HG03196 (cell line): ENCODE measurements around the gene CHCT1.
"Not testable (repeated sequence)": the region's sequence is repeated elsewhere in the genome, so short reads cannot be mapped to it uniquely, and the experiment has no call there.

Source experiments
- ATAC-seq: cut with Tn5 transposase; IDR thresholded peaks from one replicate; pipeline ENCODE4 v1.9.1; 2021; ENCODE audit not compliant: unreplicated experiment

Gene CHCT1

GRCh38 chr17:60398227-60398959, 23.9 kb upstream of the CHCT1 start:
- peak; percentile 50 for ATAC-seq

GRCh38 chr17:60401819-60402218, 20.5 kb upstream of the CHCT1 start:
- ATAC-seq, result no peak

GRCh38 chr17:60403523-60403810, 18.8 kb upstream of the CHCT1 start:
- ATAC-seq, result no peak

DNA sequence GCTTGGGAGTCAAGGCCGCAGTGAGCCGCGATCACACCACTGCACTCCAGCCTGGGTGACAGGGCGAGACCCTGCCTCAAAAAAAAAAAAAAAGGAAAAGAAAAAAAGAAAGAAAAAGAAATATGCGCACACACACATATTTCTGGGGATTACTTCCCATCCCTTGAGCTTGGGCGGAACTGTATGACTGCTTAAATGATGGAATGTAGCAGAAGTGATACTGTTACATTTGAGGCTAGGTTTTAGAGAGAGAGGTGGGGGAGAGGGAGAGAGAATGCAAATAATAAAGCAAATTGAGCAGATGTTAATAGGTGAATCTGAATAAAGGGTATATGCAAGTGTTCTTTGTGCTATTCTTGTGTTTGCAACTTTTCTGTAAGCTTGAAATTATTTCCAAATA, 18.3 kb upstream of the CHCT1 start:
- no peak for ATAC-seq

DNA sequence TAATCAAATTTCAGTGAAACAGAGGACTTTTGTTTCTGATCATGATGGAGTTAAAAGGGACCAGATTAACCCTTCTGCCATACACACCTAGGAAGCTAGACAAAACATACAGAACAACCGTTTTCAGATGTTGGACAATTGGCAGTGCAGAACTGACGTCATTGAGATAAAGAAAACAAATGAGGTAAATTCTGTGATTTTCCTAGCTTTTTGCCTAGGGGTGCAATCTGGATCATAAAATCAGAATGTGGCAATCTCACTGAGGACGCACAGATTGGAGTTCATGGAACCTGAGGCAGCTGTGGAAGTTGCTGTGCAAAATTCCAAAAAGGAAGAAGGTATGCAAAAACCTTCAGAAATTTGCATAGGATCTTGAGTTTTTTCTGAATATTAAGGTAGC, 15.4 kb upstream of the CHCT1 start:
- no peak for ATAC-seq

GRCh38 chr17:60410001-60410400, 12.3 kb upstream of the CHCT1 start:
- no peak for ATAC-seq

DNA sequence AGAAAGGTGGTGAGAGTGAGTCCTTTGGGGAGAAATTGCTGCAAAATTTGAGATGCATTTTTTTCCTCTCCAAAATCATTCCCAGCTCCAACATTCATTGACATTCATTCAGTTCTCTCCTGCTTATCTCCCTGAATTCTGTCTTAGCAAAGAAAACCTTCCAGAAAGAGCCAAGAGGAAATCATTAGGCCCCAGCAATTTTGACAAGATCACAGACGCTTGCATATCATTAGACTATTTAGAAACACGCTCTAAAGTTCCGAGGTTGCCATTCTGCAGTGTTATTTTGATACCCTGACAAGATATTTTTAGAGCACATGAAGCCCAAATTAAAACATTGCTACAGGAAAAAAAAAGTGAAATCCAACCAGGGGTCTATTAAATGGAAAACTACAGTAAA, 9.6 kb upstream of the CHCT1 start:
- no peak for ATAC-seq

- ATAC-seq, result no peak
These were observed 7.1 kb upstream of the CHCT1 start for GRCh38 chr17:60415146-60415545.

DNA sequence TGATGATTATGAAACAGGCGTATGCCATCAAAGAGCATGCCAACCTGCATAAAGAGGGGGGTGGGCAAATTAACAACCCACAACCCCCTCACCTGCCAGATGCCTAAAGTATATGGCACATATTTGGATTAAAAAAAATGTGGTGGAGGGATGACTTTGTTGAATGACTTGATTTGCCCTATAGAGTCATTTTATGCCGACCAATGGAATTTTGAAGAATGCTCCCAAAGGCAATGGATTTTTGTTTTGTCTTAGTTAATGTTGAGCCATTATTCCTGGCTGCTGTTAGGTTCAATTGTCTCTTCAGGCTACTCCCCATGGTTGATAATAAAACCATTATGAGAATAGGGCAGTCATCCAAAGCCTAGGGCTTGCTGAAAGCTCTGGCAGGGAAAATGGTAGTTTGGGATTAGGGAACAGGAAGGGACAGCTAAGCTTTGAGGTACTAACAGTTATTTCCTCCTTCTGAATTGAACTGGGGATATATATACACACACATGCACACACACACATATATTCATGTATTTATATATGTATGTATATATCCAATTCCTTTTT, 5.8 kb upstream of the CHCT1 start:
- ATAC-seq, result no peak

DNA sequence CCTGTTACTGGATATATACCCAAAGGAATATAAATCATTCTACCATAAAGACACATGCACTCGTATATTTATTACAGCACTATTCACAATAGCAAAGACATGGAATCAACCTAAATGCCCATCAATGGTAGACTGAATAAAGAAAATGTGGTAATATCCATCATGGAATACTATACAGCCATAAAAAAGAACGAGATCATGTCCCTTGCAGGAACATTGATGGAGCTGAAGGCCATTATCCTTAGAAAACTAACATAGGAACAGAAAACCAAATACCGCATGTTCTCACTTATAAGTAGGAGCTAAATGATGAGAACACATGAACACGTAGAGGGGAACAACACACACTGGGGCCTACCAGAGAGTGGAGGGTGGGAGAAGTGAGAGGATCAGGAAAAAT, 3.3 kb upstream of the CHCT1 start:
- not testable (repeated sequence) for ATAC-seq

GRCh38 chr17:60419875-60420274, 2.4 kb upstream of the CHCT1 start:
- ATAC-seq, result not testable (repeated sequence)

GRCh38 chr17:60421273-60422161, 772 bp upstream of the CHCT1 start:
- ATAC-seq, result peak; percentile 83

GRCh38 chr17:60423865-60424264, 1.6 kb downstream of the CHCT1 start:
- ATAC-seq, result no peak

- ATAC-seq, result no peak
These were observed 3.3 kb downstream of the CHCT1 start for GRCh38 chr17:60425626-60426025.

- ATAC-seq, result no peak
These were observed 4.3 kb downstream of the CHCT1 start for GRCh38 chr17:60426596-60426995.

DNA sequence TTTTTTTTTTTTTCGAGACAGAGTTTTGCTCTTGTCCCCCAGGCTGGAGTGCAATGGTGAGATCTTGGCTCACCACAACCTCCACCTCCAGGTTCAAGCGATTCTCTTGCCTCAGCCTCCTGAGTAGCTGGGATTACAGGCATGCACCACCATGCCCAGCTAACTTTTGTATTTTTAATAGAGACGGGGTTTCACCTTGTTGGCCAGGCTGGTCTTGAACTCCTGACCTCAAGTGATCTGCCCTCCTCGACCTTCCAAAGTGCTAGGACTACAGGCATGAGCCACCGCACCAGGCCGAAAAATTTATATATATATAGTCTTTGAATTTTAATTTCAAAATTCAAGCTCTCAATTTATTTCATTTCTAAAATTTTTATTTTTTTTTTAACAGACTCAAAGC, 6.2 kb downstream of the CHCT1 start:
- not testable (repeated sequence) for ATAC-seq

- not testable (repeated sequence) for ATAC-seq
These were observed 8.3 kb downstream of the CHCT1 start for GRCh38 chr17:60430561-60430960.

DNA sequence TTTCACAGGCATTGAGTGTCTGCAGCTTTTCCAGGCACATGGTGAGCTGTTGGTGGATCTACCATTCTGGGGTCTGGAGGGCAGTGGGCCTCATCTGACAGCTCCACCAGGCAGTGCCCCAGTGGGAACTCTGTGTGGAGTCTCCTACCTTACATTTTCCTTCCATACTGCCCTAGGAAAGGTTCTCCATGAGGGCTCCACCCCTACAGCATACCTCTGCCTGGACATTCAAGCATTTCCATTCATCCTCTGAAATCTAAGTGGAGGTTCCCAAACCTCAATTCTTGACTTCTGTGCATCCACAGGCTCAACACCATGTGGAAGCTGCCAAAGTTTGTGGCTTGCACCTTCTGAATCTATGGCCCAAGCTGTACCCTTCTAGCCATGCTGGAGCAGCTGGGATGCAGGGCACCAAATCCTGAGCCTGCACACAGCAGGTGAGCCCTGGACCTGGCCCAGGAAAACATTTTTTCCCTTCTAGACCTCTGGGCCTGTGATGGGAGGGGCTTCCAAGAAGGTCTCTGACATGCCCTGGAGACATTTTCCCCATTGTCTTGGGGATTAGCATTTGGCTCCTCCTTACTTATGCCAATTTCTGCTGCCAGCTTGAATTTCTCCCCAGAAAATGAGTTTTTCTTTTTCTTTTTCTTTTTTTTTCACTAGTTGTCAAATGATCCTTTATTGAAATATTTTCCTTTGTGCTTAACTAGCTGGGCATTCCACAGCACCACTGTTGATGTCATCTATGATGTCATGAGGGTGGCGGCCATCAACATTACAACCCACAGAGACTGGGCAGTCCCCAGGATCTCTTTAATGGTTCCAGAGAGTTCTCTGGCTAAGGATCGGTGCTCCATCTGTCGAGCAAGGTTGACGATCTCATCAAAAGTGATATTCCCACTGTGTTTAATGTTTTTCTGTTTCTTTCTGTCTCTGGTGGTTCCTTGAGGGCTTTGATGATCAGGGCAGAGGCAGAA, 11.0 kb downstream of the CHCT1 start:
- not testable (repeated sequence) for ATAC-seq

GRCh38 chr17:60435244-60436167, 13.2 kb downstream of the CHCT1 start:
- ATAC-seq, result no peak

DNA sequence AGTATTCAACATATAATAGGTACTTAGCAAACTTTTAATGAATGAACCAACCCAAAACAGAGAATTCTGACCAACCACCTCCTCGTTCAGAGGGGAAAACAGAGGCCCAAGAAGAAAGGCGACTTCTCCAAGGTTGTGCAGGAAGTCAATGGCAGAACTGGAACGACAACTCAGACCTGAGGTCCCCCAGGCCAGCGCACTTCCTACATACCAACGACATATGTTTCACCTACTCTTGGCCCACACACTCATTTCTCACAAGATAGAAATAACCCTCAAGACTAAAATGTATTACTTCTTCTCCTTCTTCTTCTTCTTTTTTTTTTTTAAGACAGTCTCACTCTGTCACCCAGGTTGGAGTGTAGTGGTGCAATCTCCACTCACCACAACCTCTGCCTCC, 14.4 kb downstream of the CHCT1 start:
- ATAC-seq, result no peak
